HEK293 (cell line): ENCODE results near the gene AMBRA1.

Experiments used
- CTCF ChIA-PET: fragments of 350-600 bp; formaldehyde crosslinking; extraction: SDS; loops from one replicate; lab custom pipeline; 2021; ENCODE audit warnings: antibody characterized with exemption; lab: Yijun Ruan, JAX
- POLR2A ChIA-PET: fragments of 300-600 bp; formaldehyde crosslinking; extraction: SDS; loops from one replicate; lab custom pipeline; 2020; ENCODE audit warnings: antibody characterized with exemption, inconsistent platforms; lab: Yijun Ruan, JAX
- H3K27ac ChIP-seq: fragments of 200-500 bp; sonication (Bioruptor generic); 2 replicates; pipeline ENCODE4 v1.5.1; 2014; ENCODE audit warnings: low read depth, low read length, control low read depth, inconsistent platforms; ENCODE audit errors: extremely low read depth
- H3K36me3 ChIP-seq, 2 experiments: fragments of 200-500 bp in 1 of 2; sonication (Bioruptor generic) in 1 of 2; 1 replicate in 1 of 2; 2 replicates in 1 of 2; pipeline ENCODE4 v1.5.1; 2014 to 2017; ENCODE audit warnings: inconsistent platforms in 2 of 2, low read length in 2 of 2; ENCODE audit not compliant: control insufficient read depth in 2 of 2, insufficient read depth in 1 of 2
- H3K4me1 ChIP-seq: fragments of 200-500 bp; sonication (Bioruptor generic); 2 replicates; pipeline ENCODE4 v1.5.1; 2014; ENCODE audit warnings: mild to moderate bottlenecking, low read length, inconsistent platforms; ENCODE audit not compliant: control insufficient read depth, insufficient read depth
- H3K4me3 ChIP-seq: 2 replicates; pipeline ENCODE4 v1.5.1; 2011; ENCODE audit warnings: low read depth, mild to moderate bottlenecking, control low read depth, low read length, moderate library complexity
- H3K9me3 ChIP-seq: fragments of 200-500 bp; sonication (Bioruptor generic); 2 replicates; pipeline ENCODE4 v1.5.1; 2014; ENCODE audit warnings: low read depth, low read length, inconsistent platforms; ENCODE audit not compliant: control insufficient read depth, insufficient read depth
- EGR2 ChIP-seq: fragments of 450-650 bp; formaldehyde crosslinking; IDR thresholded peaks from 2 replicates; pipeline ENCODE4 v1.5.1; 2016; ENCODE audit warnings: low read depth, missing biosample characterization, missing genetic modification characterization
- GLIS1 ChIP-seq: fragments of 450-650 bp; formaldehyde crosslinking; IDR thresholded peaks from 2 replicates; pipeline ENCODE4 v1.5.1; 2016; ENCODE audit warnings: missing biosample characterization, missing genetic modification characterization
- GLIS2 ChIP-seq: fragments of 450-650 bp; formaldehyde crosslinking; IDR thresholded peaks from 2 replicates; pipeline ENCODE4 v1.5.1; 2016; ENCODE audit warnings: missing biosample characterization, missing genetic modification characterization
- PBX3 ChIP-seq: sonication (generic); formaldehyde crosslinking; IDR thresholded peaks from 2 replicates; pipeline ENCODE4 v1.8.1; 2022; ENCODE audit warnings: mild to moderate bottlenecking, moderate library complexity, missing genetic modification reagents
- PRDM4 ChIP-seq: fragments of 450-650 bp; formaldehyde crosslinking; IDR thresholded peaks from 2 replicates; pipeline ENCODE4 v1.5.1; 2017; ENCODE audit warnings: missing biosample characterization, missing genetic modification characterization
- SCRT2 ChIP-seq: fragments of 450-650 bp; formaldehyde crosslinking; IDR thresholded peaks from 2 replicates; pipeline ENCODE4 v1.5.1; 2016; ENCODE audit warnings: missing biosample characterization, missing genetic modification characterization
- ZFHX2 ChIP-seq: fragments of 450-650 bp; formaldehyde crosslinking; conservative IDR thresholded peaks from 2 replicates; pipeline ENCODE4 v1.5.1; 2016; ENCODE audit warnings: missing biosample characterization, missing genetic modification characterization
- ZIC2 ChIP-seq: fragments of 450-650 bp; formaldehyde crosslinking; IDR thresholded peaks from 2 replicates; pipeline ENCODE4 v1.5.1; 2016; ENCODE audit warnings: missing biosample characterization, missing genetic modification characterization
- ZNF138 ChIP-seq: fragments of 450-650 bp; formaldehyde crosslinking; IDR thresholded peaks from 2 replicates; pipeline ENCODE4 v1.5.1; 2016; ENCODE audit warnings: missing biosample characterization, missing genetic modification characterization, borderline replicate concordance
- ZNF18 ChIP-seq: fragments of 450-650 bp; formaldehyde crosslinking; IDR thresholded peaks from 2 replicates; pipeline ENCODE4 v1.5.1; 2016; ENCODE audit warnings: missing biosample characterization, missing genetic modification characterization
- ZNF341 ChIP-seq: fragments of 450-650 bp; formaldehyde crosslinking; IDR thresholded peaks from 2 replicates; pipeline ENCODE4; 2016; ENCODE audit warnings: low read depth, missing biosample characterization, missing genetic modification characterization
- ZNF398 ChIP-seq: fragments of 450-650 bp; formaldehyde crosslinking; IDR thresholded peaks from 2 replicates; pipeline ENCODE4 v1.5.1; 2017; ENCODE audit warnings: missing biosample characterization, missing genetic modification characterization
- ZNF510 ChIP-seq: fragments of 450-650 bp; formaldehyde crosslinking; IDR thresholded peaks from 2 replicates; pipeline ENCODE4 v1.5.1; 2018; ENCODE audit warnings: mild to moderate bottlenecking, missing genetic modification characterization, missing biosample characterization; ENCODE audit not compliant: insufficient replicate concordance
- ZNF600 ChIP-seq: fragments of 450-650 bp; formaldehyde crosslinking; IDR thresholded peaks from 2 replicates; pipeline ENCODE4 v1.5.1; 2016; ENCODE audit warnings: missing biosample characterization, missing genetic modification characterization

The AMBRA1 gene

GRCh38 chr11:46387919-46388618 is 205.8 kb downstream of the AMBRA1 start:
- no peak overlapping the region for H3K27ac ChIP-seq
- ChIA-PET POLR2A (no interaction called here), CTCF (interaction anchor here (0.5 to 5.4 kb wide), 37 partner anchors 9 to 775 kb away, joined by 3 to 56 read pairs (median 6); partner anchors contain the start of genes ATG13 and HARBI1)
- no peaks in the 10 kb centered on the region for H3K9me3 ChIP-seq
- TF ChIP-seq ZNF600 (tag by site-specific recombination) (0 out of 2 replicates have a peak, but pooled peaks have one; percentile 36), EGR2 (tag by site-specific recombination) (peak; percentile 80), GLIS2 (0 out of 2 replicates have a peak, but pooled peaks have one; percentile 11), ZIC2 (tag by site-specific recombination) (peak; percentile 36; the same call in 1 of the 2 replicates), ZNF341 (tag by site-specific recombination) (peak; percentile 87), ZFHX2 (tag by site-specific recombination) (peak; percentile 79), PBX3 (CRISPR knock-in tag) (no peak), ZNF398 (peak; percentile 44), SCRT2 (tag by site-specific recombination) (no peak)
- H3K36me3 ChIP-seq = peaks cover 0 to 11% of the 10 kb centered on the region in 2 experiments; a peak in 1 of 3 replicates
- no peaks in the 10 kb centered on the region for H3K4me1 ChIP-seq
- no peak overlapping the region for H3K4me3 ChIP-seq

GRCh38 chr11:46387456-46387855 is 206.4 kb downstream of the AMBRA1 start:
- H3K4me1 ChIP-seq = no peaks in the 10 kb centered on the region
- peaks cover 0 to 14% of the 10 kb centered on the region in 2 experiments; a peak in 1 of 3 replicates for H3K36me3 ChIP-seq
- H3K27ac ChIP-seq = no peak overlapping the region
- POLR2A ChIA-PET = no interaction called here
- CTCF ChIA-PET = interaction anchor here (0.6 to 4.1 kb wide), 8 partner anchors 36 to 522 kb away, joined by 3 to 56 read pairs (median 4); no protein-coding TSS in a partner anchor
- no peaks in the 10 kb centered on the region for H3K9me3 ChIP-seq
- TF ChIP-seq GLIS1 (tag by site-specific recombination) (peak; percentile 66; the same call in 1 of the 2 replicates), PRDM4 (tag by site-specific recombination) (no peak), ZNF18 (tag by site-specific recombination) (no peak), ZNF510 (tag by site-specific recombination) (no peak), ZNF138 (tag by site-specific recombination) (no peak)
- H3K4me3 ChIP-seq = no peak overlapping the region
